D721Med (cell line): ENCODE measurements around the gene HAUS3.

Source experiments
- DNase-seq: peaks from one replicate; pipeline ENCODE4 v3.0.0; 2011; ENCODE audit warnings: low spot score; ENCODE audit not compliant: insufficient read length
- FAIRE-seq: peaks from 2 replicates; lab custom pipeline; 2011; peaks lifted over from hg19 to GRCh38; lab: Jason Lieb, UNC
- CTCF ChIP-seq: IDR thresholded peaks from 2 replicates; pipeline ENCODE4 v1.5.1; 2012; ENCODE audit warnings: mild to moderate bottlenecking, control low read depth; ENCODE audit not compliant: insufficient read depth; ENCODE audit errors: missing control alignments

The HAUS3 gene

GRCh38 chr4:2241410-2242353, at the start of gene HAUS3, which contains the start of gene POLN:
TSS of gene HAUS3 (minus strand) at chr4:2242121. CDS start at chr4:2240946, 1,175 bp downstream.
TSS of gene POLN (minus strand) at chr4:2242121. CDS start at chr4:2229231, 12,890 bp downstream.
- DNase-seq, result peak; percentile 97
- TF ChIP-seq CTCF, result no peak
- FAIRE-seq, result no peak

- FAIRE-seq, result no peak
- no peak for DNase-seq
- no peak for TF ChIP-seq CTCF
Measured at GRCh38 chr4:2290974-2291704, 49.2 kb upstream of the HAUS3 start.

- TF ChIP-seq CTCF, result no peak
- no peak for FAIRE-seq
- DNase-seq, result no peak
Measured at GRCh38 chr4:2290488-2290887, 48.6 kb upstream of the HAUS3 start.

GRCh38 chr4:2289955-2290333, 48.0 kb upstream of the HAUS3 start:
- DNase-seq (no peak), FAIRE-seq (no peak)
- TF ChIP-seq CTCF, result no peak

- no peak for TF ChIP-seq CTCF
- no peak for DNase-seq
- FAIRE-seq, result no peak
Measured at GRCh38 chr4:2289311-2289954, 47.5 kb upstream of the HAUS3 start.

- no peak for TF ChIP-seq CTCF
- no peak for DNase-seq
- FAIRE-seq, result no peak
Measured at GRCh38 chr4:2288051-2288541, 46.2 kb upstream of the HAUS3 start.
